Liver (tissue), 9 donors: ENCODE results near the gene SMAD7. TPM values are rescaled to one million over a fixed set of nuclear protein-coding genes. Genes with fewer than 3 reads are reported as not detected.

Experiments
- DNase-seq: peaks from one replicate; pipeline ENCODE4 v3.0.0-alpha.2; 2017; ENCODE audit warnings: low spot score
- H3K27ac ChIP-seq, 2 donors: one replicate each; pipeline ENCODE4 v1.7.0; 2013; ENCODE audit warnings: inconsistent platforms in 2 of 2, low read length in 2 of 2, control low read depth in 1 of 2, low read depth in 1 of 2, mild to moderate bottlenecking in 1 of 2
- H3K27me3 ChIP-seq, 4 donors: one replicate each; pipeline versions ENCODE4 v1.6.1 to v1.7.0; 2013; ENCODE audit warnings: low read length in 3 of 4, inconsistent platforms in 1 of 4, mild to moderate bottlenecking in 1 of 4, moderate library complexity in 1 of 4; ENCODE audit not compliant: control insufficient read depth in 4 of 4, insufficient read depth in 4 of 4
- H3K36me3 ChIP-seq, 4 donors: one replicate each; pipeline versions ENCODE4 v1.6.1 to v1.7.0; 2013; ENCODE audit warnings: low read length in 3 of 4, mild to moderate bottlenecking in 3 of 4, low read depth in 1 of 4, moderate library complexity in 1 of 4; ENCODE audit not compliant: control insufficient read depth in 4 of 4, insufficient read depth in 3 of 4
- H3K4me1 ChIP-seq, 4 donors: one replicate each; pipeline versions ENCODE4 v1.6.1 to v1.7.0; 2013; ENCODE audit warnings: low read length in 3 of 4, mild to moderate bottlenecking in 3 of 4, moderate library complexity in 1 of 4; ENCODE audit not compliant: control insufficient read depth in 4 of 4, insufficient read depth in 4 of 4
- H3K4me3 ChIP-seq, 3 donors: one replicate each; pipeline versions ENCODE4 v1.6.1 to v1.7.0; 2013; ENCODE audit warnings: low read length in 3 of 3, control low read depth in 1 of 3, low read depth in 1 of 3, mild to moderate bottlenecking in 1 of 3
- H3K9ac ChIP-seq, 2 donors: one replicate each; pipeline ENCODE4 v1.7.0; 2013; ENCODE audit warnings: low read length in 2 of 2, mild to moderate bottlenecking in 2 of 2, moderate library complexity in 2 of 2, control low read depth in 1 of 2, low read depth in 1 of 2
- H3K9me3 ChIP-seq, 4 donors: one replicate each; pipeline versions ENCODE4 v1.6.1 to v1.7.0; 2013; ENCODE audit warnings: low read length in 3 of 4; ENCODE audit not compliant: control insufficient read depth in 4 of 4
- ATF3 ChIP-seq: IDR thresholded peaks from 2 replicates; pipeline ENCODE4 v1.6.1; 2016; ENCODE audit warnings: antibody characterized with exemption
- EGR1 ChIP-seq, 2 donors: IDR thresholded peaks; 2 replicates each; pipeline ENCODE4 v1.6.1; 2016 to 2018; ENCODE audit warnings: antibody characterized with exemption in 2 of 2, low read depth in 2 of 2
- FOXA1 ChIP-seq: IDR thresholded peaks from 2 replicates; pipeline ENCODE4 v1.6.1; 2016; ENCODE audit warnings: antibody characterized with exemption
- FOXA2 ChIP-seq: IDR thresholded peaks from 2 replicates; pipeline ENCODE4 v1.6.1; 2016; ENCODE audit warnings: antibody characterized with exemption
- GABPA ChIP-seq, 2 donors: IDR thresholded peaks in 1 of 2; conservative IDR thresholded peaks in 1 of 2; 2 replicates each; pipeline ENCODE4 v1.6.1; 2016; ENCODE audit warnings: antibody characterized with exemption in 2 of 2, mild to moderate bottlenecking in 1 of 2, moderate library complexity in 1 of 2
- HNF4A ChIP-seq, 2 donors: conservative IDR thresholded peaks; 2 replicates each; pipeline ENCODE4 v1.6.1; 2016; ENCODE audit warnings: antibody characterized with exemption in 2 of 2, mild to moderate bottlenecking in 2 of 2
- HNF4G ChIP-seq: IDR thresholded peaks from 2 replicates; pipeline ENCODE4 v1.6.1; 2016; ENCODE audit warnings: antibody characterized with exemption
- JUND ChIP-seq, 2 donors: IDR thresholded peaks; 2 replicates each; pipeline ENCODE4 v1.6.1; 2016; ENCODE audit warnings: antibody characterized with exemption in 2 of 2
- NR2F2 ChIP-seq: IDR thresholded peaks from 2 replicates; pipeline ENCODE4 v1.6.1; 2016; ENCODE audit warnings: antibody characterized with exemption
- RAD21 ChIP-seq, 2 donors: IDR thresholded peaks; 2 replicates each; pipeline ENCODE4 v1.6.1; 2016; ENCODE audit warnings: antibody characterized with exemption in 2 of 2, mild to moderate bottlenecking in 2 of 2
- REST ChIP-seq: IDR thresholded peaks from 2 replicates; pipeline ENCODE4 v1.6.1; 2016; ENCODE audit warnings: antibody characterized with exemption, mild to moderate bottlenecking
- RXRA ChIP-seq, 2 donors: IDR thresholded peaks; 2 replicates each; pipeline ENCODE4 v1.6.1; 2017 to 2018; ENCODE audit warnings: antibody characterized with exemption in 2 of 2, mild to moderate bottlenecking in 1 of 2
- SP1 ChIP-seq: IDR thresholded peaks from 2 replicates; pipeline ENCODE4 v1.6.1; 2018; ENCODE audit warnings: antibody characterized with exemption, mild to moderate bottlenecking
- TAF1 ChIP-seq: conservative IDR thresholded peaks from 2 replicates; pipeline ENCODE4 v1.6.1; 2016; ENCODE audit warnings: antibody characterized with exemption, mild to moderate bottlenecking
- YY1 ChIP-seq: IDR thresholded peaks from 2 replicates; pipeline ENCODE4 v1.6.1; 2016; ENCODE audit warnings: antibody characterized with exemption, mild to moderate bottlenecking
- WGBS: extraction: QIAGEN DNeasy Blood & Tissue Kit; methylation state at CpG from one replicate; pipeline ENCODE4 v1.1.7; 2013; 5-methylcytosine and 5-hydroxymethylcytosine counted together
- polyA plus RNA-seq, 2 donors: library from polyadenylated mRNA; stranded (reverse) in 1 of 2; unstranded in 1 of 2; fragments of 200-250 nt in 1 of 2; fragments of >200 nt in 1 of 2; fragmentation: Nextera tagmentation in 1 of 2; extraction: Ambion mirVana in 1 of 2; gene quantifications; one replicate each; pipeline versions ENCODE4 v1.2.1 to v1.2.3, GENCODE V29; 2013 to 2015
- total RNA-seq, 2 donors: library from RNA; depleted of rRNA; stranded (reverse); fragments of >200 nt; gene quantifications; one replicate each; pipeline ENCODE4 v1.2.3, GENCODE V29; 2014
- TF ChIP-seq, protein P1 (sequence below): IDR thresholded peaks from 2 replicates; pipeline ENCODE4 v1.6.1; 2016; ENCODE audit warnings: antibody characterized with exemption
- TF ChIP-seq, protein P2 (sequence below): IDR thresholded peaks from 2 replicates; pipeline ENCODE4 v1.6.1; 2016; ENCODE audit warnings: antibody characterized with exemption
- TF ChIP-seq, protein P3 (sequence below): fragments of 150-350 bp; IDR thresholded peaks from 2 replicates; pipeline ENCODE4 v1.5.1; 2017; ENCODE audit warnings: improper control_type of control experiment, low read depth, low read length; ENCODE audit not compliant: missing input control
- donor health status: healthy.
- donor health status: healthy.
- donor health status: healthy.
- donor health status: healthy.
- donor health status: healthy.

Gene SMAD7
- total and polyA plus RNA-seq, 4 donors = 3.2 to 11.8 (median 10.1) TPM

DNA sequence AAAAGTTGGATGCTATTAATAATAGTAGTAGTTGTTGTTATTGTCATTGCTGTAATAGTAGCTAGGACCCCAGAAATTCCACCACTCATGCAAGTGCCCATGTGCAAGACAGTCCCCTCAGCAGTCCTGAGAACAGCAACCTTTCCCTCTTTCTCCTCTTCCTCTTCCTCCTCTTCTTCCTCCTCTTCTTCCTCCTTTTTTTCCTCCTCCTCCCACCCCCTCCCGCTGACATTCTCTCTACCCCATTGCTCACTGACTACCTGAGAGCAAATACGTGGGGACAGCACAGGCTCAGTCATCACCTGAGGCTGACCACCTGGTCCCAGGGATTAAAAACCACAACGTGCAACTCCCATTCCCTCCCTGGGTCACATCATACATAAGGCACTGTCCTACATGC, 41.8 kb downstream of the SMAD7 start:
- H3K27ac ChIP-seq = no peak overlapping the region
- DNase-seq = no peak
- H3K9me3 ChIP-seq = peaks cover 0 to 4% (median 2%) of the 10 kb centered on the region in 4 donors
- H3K4me1 ChIP-seq = no peaks in the 10 kb centered on the region
- H3K27me3 ChIP-seq = no peaks in the 10 kb centered on the region
- 79% methylated on average over 3 of the region's 3 CpGs for WGBS
- no peaks in the 10 kb centered on the region for H3K36me3 ChIP-seq
- H3K9ac ChIP-seq = no peak overlapping the region
- no peak for TF ChIP-seq SP1
- H3K4me3 ChIP-seq = no peak overlapping the region

DNA sequence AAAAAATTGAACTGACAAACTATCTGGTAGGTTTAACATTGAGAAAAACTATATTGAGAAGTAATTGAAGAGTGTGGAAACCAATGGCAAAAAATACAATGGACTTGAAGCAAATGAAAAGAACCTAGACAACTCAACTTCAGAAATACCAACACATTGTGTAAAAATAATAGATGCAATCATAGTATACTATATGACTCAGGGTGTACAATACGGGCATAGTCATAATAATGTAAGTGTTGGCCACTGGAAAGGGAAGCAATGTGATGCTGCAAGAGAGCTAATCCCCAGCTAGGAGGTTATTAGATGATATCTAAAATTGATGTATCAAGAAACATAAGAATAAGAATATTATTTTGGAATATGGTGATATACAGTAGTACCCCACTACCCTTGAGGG, 45.3 kb downstream of the SMAD7 start:
- Histone ChIP-seq H3K9ac (no peak overlapping the region), H3K36me3 (no peaks in the 10 kb centered on the region), H3K27me3 (no peaks in the 10 kb centered on the region), H3K9me3 (peaks cover 0 to 4% (median 2%) of the 10 kb centered on the region in 4 donors), H3K27ac (no peak overlapping the region), H3K4me1 (no peaks in the 10 kb centered on the region), H3K4me3 (no peak overlapping the region)
- no peak for DNase-seq
- WGBS = 93% methylated on average over 1 of the region's 1 CpG
- TF ChIP-seq, protein P1, sequence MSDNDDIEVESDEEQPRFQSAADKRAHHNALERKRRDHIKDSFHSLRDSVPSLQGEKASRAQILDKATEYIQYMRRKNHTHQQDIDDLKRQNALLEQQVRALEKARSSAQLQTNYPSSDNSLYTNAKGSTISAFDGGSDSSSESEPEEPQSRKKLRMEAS = no peak
- TF ChIP-seq, protein P2, sequence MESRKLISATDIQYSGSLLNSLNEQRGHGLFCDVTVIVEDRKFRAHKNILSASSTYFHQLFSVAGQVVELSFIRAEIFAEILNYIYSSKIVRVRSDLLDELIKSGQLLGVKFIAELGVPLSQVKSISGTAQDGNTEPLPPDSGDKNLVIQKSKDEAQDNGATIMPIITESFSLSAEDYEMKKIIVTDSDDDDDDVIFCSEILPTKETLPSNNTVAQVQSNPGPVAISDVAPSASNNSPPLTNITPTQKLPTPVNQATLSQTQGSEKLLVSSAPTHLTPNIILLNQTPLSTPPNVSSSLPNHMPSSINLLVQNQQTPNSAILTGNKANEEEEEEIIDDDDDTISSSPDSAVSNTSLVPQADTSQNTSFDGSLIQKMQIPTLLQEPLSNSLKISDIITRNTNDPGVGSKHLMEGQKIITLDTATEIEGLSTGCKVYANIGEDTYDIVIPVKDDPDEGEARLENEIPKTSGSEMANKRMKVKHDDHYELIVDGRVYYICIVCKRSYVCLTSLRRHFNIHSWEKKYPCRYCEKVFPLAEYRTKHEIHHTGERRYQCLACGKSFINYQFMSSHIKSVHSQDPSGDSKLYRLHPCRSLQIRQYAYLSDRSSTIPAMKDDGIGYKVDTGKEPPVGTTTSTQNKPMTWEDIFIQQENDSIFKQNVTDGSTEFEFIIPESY = no peak

DNA sequence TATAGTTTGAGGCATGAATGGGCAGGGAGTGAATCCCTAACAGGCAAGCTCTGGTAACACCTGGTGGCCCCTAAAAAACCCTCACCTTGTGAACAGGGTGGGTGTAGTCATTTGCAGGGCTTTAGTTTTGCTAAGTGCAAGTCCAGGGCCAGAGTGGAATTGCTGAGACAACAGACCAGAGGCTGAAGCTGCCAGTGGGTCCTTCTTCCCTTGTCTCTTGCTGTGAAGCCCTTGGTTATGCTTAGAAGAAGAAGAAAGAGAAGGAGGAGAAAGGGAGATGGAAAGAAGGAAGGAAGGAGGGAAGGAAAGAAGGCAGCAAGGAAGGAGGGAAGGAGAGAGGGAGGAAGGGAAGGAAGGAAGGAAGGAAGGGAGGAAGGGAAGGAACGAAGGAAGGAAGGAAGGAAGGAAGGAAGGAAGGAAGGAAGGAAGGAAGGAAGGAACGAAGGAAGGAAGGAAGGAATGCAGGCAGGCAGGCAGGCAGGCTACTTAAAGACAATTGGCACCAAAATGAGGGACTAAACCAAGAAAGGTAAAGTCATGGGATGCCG, 45.8 kb downstream of the SMAD7 start:
- DNase-seq = no peak
- Histone ChIP-seq H3K36me3 (no peaks in the 10 kb centered on the region), H3K27me3 (no peaks in the 10 kb centered on the region), H3K9ac (no peak overlapping the region), H3K27ac (no peak overlapping the region), H3K4me3 (no peak overlapping the region), H3K4me1 (no peaks in the 10 kb centered on the region), H3K9me3 (peaks cover 0 to 4% (median 2%) of the 10 kb centered on the region in 4 donors)
- WGBS = 80% methylated on average over 3 of the region's 3 CpGs
- TF ChIP-seq TAF1 (no peak), EGR1 (IDR thresholded peaks at IDR 0.05; ENCODE audit: low read depth in 2 of 2) (no peak), RXRA (IDR thresholded peaks at IDR 0.05) (no peak), ATF3 (no peak), FOXA1 (no peak), GABPA (IDR thresholded peaks at IDR 0.05 in 1 of 2, conservative IDR thresholded peaks at IDR 0.05 in 1 of 2) (no peak), NR2F2 (no peak), JUND (IDR thresholded peaks at IDR 0.05) (no peak), SP1 (no peak), HNF4A (conservative IDR thresholded peaks at IDR 0.05) (no peak), FOXA2 (no peak), YY1 (no peak), RAD21 (IDR thresholded peaks at IDR 0.05) (no peak), HNF4G (no peak), REST (no peak)
- TF ChIP-seq, protein P3, sequence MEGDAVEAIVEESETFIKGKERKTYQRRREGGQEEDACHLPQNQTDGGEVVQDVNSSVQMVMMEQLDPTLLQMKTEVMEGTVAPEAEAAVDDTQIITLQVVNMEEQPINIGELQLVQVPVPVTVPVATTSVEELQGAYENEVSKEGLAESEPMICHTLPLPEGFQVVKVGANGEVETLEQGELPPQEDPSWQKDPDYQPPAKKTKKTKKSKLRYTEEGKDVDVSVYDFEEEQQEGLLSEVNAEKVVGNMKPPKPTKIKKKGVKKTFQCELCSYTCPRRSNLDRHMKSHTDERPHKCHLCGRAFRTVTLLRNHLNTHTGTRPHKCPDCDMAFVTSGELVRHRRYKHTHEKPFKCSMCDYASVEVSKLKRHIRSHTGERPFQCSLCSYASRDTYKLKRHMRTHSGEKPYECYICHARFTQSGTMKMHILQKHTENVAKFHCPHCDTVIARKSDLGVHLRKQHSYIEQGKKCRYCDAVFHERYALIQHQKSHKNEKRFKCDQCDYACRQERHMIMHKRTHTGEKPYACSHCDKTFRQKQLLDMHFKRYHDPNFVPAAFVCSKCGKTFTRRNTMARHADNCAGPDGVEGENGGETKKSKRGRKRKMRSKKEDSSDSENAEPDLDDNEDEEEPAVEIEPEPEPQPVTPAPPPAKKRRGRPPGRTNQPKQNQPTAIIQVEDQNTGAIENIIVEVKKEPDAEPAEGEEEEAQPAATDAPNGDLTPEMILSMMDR = no peak
- TF ChIP-seq, protein P1 = no peak
- TF ChIP-seq, protein P2 = no peak
